MCF 10A (cell line): ENCODE measurements around the gene PRR9. TPM values are rescaled to one million over a fixed set of nuclear protein-coding genes. Genes with fewer than 3 reads are reported as not detected.

Experiments used
- BruUV-seq: library from RNA; stranded (reverse); fragments of 400-500 nt; replicated peaks from 2 replicates; lab custom pipeline; 2021; lab: Mats Ljungman, UMichigan
- CTCF ChIA-PET: fragments of 300-600 bp; sonication (Branson Sonifier 250); formaldehyde crosslinking; extraction: SDS; loops from one replicate; lab custom pipeline; 2021; ENCODE audit warnings: antibody characterized with exemption, inconsistent platforms; lab: Yijun Ruan, JAX
- POLR2A ChIA-PET: fragments of 300-600, 350-650 bp; sonication (Branson Sonifier 250); formaldehyde crosslinking; extraction: SDS; loops from one replicate; lab custom pipeline; 2020; ENCODE audit warnings: antibody characterized with exemption, inconsistent platforms; lab: Yijun Ruan, JAX
- DNase-seq: peaks from one replicate; pipeline ENCODE4 v3.0.0-alpha.2; 2018; ENCODE audit not compliant: unreplicated experiment
- H3K27ac Mint-ChIP-seq: one replicate; pipeline ENCODE4 v1.8.0; 2022; ENCODE audit warnings: mild to moderate bottlenecking, low read depth, mixed read lengths; ENCODE audit not compliant: unreplicated experiment
- H3K27me3 Mint-ChIP-seq: one replicate; pipeline ENCODE4 v1.8.0; 2022; ENCODE audit warnings: mixed read lengths; ENCODE audit not compliant: insufficient read depth, unreplicated experiment
- H3K36me3 Mint-ChIP-seq: one replicate; pipeline ENCODE4 v1.8.0; 2022; ENCODE audit warnings: mild to moderate bottlenecking, moderate library complexity, mixed read lengths; ENCODE audit not compliant: insufficient read depth, unreplicated experiment
- H3K4me1 Mint-ChIP-seq: one replicate; pipeline ENCODE4 v1.8.0; 2022; ENCODE audit warnings: mixed read lengths; ENCODE audit not compliant: insufficient read depth, unreplicated experiment
- H3K4me3 Mint-ChIP-seq: one replicate; pipeline ENCODE4 v1.8.0; 2022; ENCODE audit warnings: mild to moderate bottlenecking, moderate library complexity, mixed read lengths; ENCODE audit not compliant: unreplicated experiment
- H3K9me3 Mint-ChIP-seq: one replicate; pipeline ENCODE4 v1.8.0; 2022; ENCODE audit warnings: mixed read lengths; ENCODE audit not compliant: unreplicated experiment
- CTCF ChIP-seq: fragments of 200-600 bp; IDR thresholded peaks from one replicate; pipeline ENCODE4 v1.8.0; 2022; ENCODE audit warnings: antibody characterized with exemption, mild to moderate bottlenecking; ENCODE audit not compliant: unreplicated experiment
- intact Hi-C: fragments of 100-400 bp; cut with micrococcal nuclease; formaldehyde crosslinking; loops from 2 replicates; pipeline ENCODE4 v1.14.1; 2022
- total RNA-seq: library from RNA; stranded (reverse); gene quantifications from 2 replicates; pipeline ENCODE4 v1.2.3, GENCODE V29; 2022

PRR9 gene
- total RNA-seq, 1 experiment from 2014 or later, result not detected

- Mint-ChIP-seq H3K36me3 (no peaks in the 10 kb centered on the region), H3K27ac (no peak overlapping the region), H3K27me3 (peaks cover 33% of the 10 kb centered on the region), H3K4me1 (no peaks in the 10 kb centered on the region), H3K9me3 (no peaks in the 10 kb centered on the region), H3K4me3 (no peak overlapping the region)
- no TSS peak for BruUV-seq
- ChIA-PET CTCF (interaction anchor here (0.6 to 2.1 kb wide), 7 partner anchors 14 to 1778 kb away, joined by 3 to 8 read pairs (median 6); no protein-coding TSS in a partner anchor), POLR2A (interaction anchor here (0.6 kb wide), 1 partner anchor 99 kb away, joined by 4 read pairs; no protein-coding TSS in a partner anchor)
- TF ChIP-seq CTCF, result no peak
- no peak for DNase-seq
- intact Hi-C loops, result no loop called here
These were observed 10.8 kb upstream of the PRR9 start for GRCh38 chr1:153206631-153207030.

- H3K27me3 Mint-ChIP-seq, result peaks cover 22% of the 10 kb centered on the region
These were observed 7.2 kb upstream of the PRR9 start for GRCh38 chr1:153210206-153210605.

GRCh38 chr1:153212201-153212600, 5.2 kb upstream of the PRR9 start:
- CTCF ChIA-PET, result interaction anchor here (0.6 to 3.1 kb wide), 6 partner anchors 10 to 341 kb away, joined by 3 to 29 read pairs (median 4); no protein-coding TSS in a partner anchor
- H3K27me3 Mint-ChIP-seq, result peaks cover 28% of the 10 kb centered on the region
- H3K9me3 Mint-ChIP-seq, result no peaks in the 10 kb centered on the region
- no peaks in the 10 kb centered on the region for H3K4me1 Mint-ChIP-seq
- BruUV-seq, result no TSS peak
- POLR2A ChIA-PET, result interaction anchor here (1.0 to 1.2 kb wide), 2 partner anchors 11 to 21 kb away, joined by 3 to 5 read pairs; no protein-coding TSS in a partner anchor
- intact Hi-C loops, result no loop called here
- H3K36me3 Mint-ChIP-seq, result no peaks in the 10 kb centered on the region
- no peak for DNase-seq
- no peak for TF ChIP-seq CTCF
- H3K27ac Mint-ChIP-seq, result no peak overlapping the region
- H3K4me3 Mint-ChIP-seq, result no peak overlapping the region

More at GRCh38 chr1:153210206-153210605, 7.2 kb upstream of the PRR9 start:
- H3K9me3 Mint-ChIP-seq, result no peaks in the 10 kb centered on the region
- ChIA-PET POLR2A (interaction anchor here (0.6 to 0.7 kb wide), 2 partner anchors 9 to 356 kb away, joined by 3 read pairs; no protein-coding TSS in a partner anchor), CTCF (interaction anchor here (0.6 to 3.3 kb wide), 4 partner anchors 12 to 340 kb away, joined by 3 to 20 read pairs (median 4); no protein-coding TSS in a partner anchor)
- intact Hi-C loops, result no loop called here
- TF ChIP-seq CTCF, result no peak
- no TSS peak for BruUV-seq
- H3K27ac Mint-ChIP-seq, result no peak overlapping the region
- H3K36me3 Mint-ChIP-seq, result no peaks in the 10 kb centered on the region
- no peak for DNase-seq
- H3K4me3 Mint-ChIP-seq, result no peak overlapping the region
- H3K4me1 Mint-ChIP-seq, result no peaks in the 10 kb centered on the region

- H3K4me3 Mint-ChIP-seq, result no peak overlapping the region
- H3K36me3 Mint-ChIP-seq, result no peaks in the 10 kb centered on the region
- DNase-seq, result no peak
- no peak for TF ChIP-seq CTCF
- BruUV-seq, result no TSS peak
- intact Hi-C loops, result no loop called here
- peaks cover 40% of the 10 kb centered on the region for H3K27me3 Mint-ChIP-seq
- no peaks in the 10 kb centered on the region for H3K9me3 Mint-ChIP-seq
- no peak overlapping the region for H3K27ac Mint-ChIP-seq
- H3K4me1 Mint-ChIP-seq, result no peaks in the 10 kb centered on the region
- ChIA-PET POLR2A (interaction anchor here (0.7 kb wide), 1 partner anchor 455 kb away, joined by 3 read pairs; no protein-coding TSS in a partner anchor), CTCF (interaction anchor here (0.6 to 3.1 kb wide), 5 partner anchors 9 to 557 kb away, joined by 3 to 29 read pairs (median 6); no protein-coding TSS in a partner anchor)
These were observed 3.9 kb upstream of the PRR9 start for GRCh38 chr1:153213519-153213918.
